ENCODE measurements around the gene SORCS1. TPM values are rescaled to one million over a fixed set of nuclear protein-coding genes. Genes with fewer than 3 reads are reported as not detected.
A peak's percentile ranks its signal among the peaks of the same experiment; 100 is the strongest.

The SORCS1 gene
- total RNA-seq, 1 donor from 2014 or later, result 3.1 TPM

GRCh38 chr10:106898446-106898845 is 266.1 kb downstream of the SORCS1 start:
- DNase-seq (ENCODE audit: low spot score), result no peak

DNA sequence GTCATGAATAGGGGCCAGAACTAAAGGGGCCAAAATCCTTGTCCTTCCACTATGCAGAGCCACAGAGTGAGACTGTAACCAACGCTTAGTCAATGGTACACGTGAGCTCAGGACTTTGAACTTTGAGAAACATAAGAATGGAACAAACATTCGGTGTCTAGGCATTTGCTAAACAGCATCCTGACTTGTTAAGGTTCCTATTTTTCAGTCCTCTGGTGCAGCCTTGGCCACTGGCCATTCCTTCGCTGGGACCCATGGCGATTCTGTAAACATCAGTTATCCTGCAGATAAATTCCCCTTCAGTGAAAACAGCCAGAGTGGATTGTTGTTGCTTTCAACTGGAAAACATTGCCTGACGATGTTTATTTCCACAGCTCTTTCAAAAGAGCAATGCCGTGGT is 266.8 kb downstream of the SORCS1 start:
- peak; percentile 79 for DNase-seq (ENCODE audit: low spot score)

DNA sequence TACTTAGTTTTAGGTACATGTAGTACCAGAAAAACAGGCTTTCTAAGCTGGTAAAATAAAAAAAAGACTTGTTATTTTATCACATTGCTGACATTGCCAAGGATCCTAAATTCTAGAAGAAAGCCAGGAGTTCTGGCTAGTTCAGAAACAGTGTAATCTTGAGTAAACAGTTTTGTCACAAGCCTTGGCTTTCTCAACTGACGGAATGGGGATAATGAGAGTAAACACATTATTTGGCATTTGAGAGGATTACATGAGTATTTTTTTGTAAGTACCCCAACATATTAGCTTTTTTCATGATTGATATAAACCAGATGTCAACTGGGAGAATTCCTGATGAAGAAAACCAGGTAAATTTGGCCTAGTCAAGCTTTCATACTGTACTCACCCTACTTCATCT is 269.8 kb downstream of the SORCS1 start:
- DNase-seq (ENCODE audit: low spot score), result no peak

DNA sequence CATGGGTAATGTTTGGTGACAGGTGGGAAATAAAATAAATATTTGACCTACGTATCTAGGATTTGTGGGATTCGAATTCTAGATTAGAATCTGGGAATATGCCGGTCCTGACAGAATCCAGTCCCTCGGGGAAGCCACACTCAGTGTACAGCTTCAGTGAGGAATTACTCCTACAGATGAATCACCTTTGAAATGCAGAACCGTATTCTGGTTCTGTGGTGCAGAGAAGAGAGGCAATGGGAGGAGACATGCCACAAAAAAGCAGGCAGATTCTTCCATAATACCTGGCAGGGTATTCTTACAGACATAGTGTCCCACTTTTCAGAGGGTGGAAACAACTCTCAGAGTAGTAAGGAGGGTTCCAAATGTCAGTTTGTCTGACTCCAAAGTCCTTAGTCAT is 286.9 kb downstream of the SORCS1 start:
- no peak for DNase-seq (ENCODE audit: low spot score)

- no peak for DNase-seq (ENCODE audit: low spot score)
These were observed 290.0 kb downstream of the SORCS1 start for GRCh38 chr10:106874604-106874889.

DNA sequence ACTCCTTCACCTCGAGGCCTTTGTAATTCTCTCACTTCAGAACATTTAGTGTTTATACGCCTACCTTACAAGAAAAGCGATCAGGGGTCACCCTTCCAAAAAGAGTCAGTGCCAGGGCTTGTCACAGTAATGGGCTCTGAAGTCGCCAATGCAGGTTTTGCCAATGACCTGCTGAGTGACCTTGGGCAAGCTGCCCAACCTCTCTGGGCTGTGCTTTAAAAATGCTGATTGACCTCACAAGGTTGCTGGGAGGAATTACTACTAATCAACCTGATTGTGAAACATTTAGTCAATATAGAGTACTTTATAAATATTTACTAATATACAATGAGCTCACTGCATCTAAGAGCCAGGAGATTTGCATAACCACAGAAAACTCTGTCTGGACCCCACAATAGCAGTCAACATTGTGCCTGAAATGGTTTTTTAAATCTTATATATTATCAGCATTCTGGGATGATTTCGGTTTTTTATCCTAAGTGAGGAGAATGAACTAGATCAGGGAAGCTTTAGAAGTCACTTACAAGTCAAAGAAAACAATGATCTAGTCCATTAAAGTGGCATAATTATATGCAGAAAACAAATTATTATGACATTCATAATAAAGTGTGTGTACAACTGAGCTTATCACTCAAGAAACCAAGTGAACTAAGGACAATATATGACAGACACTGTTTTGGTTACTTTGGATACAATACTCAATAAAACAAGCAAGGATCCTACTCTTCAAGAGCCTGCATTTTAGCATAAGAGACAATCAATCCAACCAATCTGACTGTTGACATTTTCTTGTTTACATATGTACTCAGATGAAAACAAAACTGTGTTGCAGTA is 290.5 kb downstream of the SORCS1 start:
- DNase-seq (ENCODE audit: low spot score), result no peak

DNA sequence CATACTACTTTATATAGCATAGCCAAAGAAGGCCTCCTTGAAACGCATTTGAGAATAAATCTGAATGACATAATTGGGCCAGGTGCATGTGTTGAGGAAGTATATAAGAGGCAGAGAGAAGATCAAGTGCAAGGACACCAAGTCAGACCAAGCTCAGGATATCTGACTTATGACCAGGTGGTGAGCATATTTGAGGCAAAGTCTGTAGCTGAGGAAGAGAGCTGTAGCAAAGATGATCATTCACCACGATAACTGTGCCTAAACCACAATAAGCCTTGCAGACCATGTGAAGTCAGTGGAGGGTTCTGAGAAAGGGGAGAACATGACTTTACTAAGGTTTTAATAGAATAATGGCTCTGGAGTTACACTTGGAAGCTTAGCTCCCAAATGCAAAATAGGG is 292.3 kb downstream of the SORCS1 start:
- DNase-seq (ENCODE audit: low spot score), result no peak

DNA sequence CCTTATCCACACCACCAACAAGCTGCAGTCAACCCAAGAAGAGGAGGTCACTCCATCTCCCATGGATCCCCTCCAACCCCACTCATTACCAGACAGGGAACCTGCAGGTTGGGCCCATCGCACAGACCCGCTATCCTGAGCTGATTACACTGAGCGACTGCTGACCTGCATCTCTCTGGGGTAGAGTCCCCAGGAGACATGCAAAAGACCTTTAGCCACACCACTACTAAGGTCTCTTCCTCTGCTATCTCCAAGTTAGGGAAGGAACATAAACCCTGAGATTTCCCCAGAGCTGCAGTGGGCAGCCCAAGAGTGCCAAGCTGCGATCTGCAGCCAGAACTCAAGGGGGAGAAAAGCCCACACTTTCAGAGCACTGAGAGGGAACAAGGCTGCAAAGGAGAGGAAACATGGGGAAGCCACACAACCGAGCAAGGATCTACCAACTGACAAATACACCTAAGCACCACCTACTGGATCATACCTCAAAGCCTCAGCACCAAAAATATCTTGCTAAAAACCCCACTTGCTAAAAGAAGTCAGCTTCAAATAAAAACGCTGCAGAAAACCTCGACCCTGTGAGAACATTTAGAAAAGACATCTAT is 298.2 kb downstream of the SORCS1 start:
- no peak for DNase-seq (ENCODE audit: low spot score)

GRCh38 chr10:106864031-106864430 is 300.5 kb downstream of the SORCS1 start:
- no peak for DNase-seq (ENCODE audit: low spot score)

DNA sequence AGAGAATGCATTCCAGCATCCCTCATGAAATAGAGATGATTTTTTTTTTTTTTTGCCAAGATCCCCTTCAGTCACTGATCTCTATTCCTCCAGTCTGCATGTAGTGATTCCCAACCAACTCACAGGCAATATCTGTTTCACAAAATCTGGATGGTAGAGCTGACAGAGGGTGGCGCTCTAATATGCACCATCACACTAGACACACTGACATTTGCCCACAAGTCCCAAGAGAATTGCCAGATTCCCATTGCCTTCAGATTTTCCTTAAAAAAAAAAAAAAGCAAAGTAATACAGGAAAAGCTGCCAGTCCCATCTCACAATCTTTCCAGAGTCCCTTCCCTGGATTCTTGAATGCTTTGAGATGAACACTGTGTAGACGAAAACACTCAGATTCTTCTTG is 301.0 kb downstream of the SORCS1 start:
- DNase-seq (ENCODE audit: low spot score), result no peak

DNA sequence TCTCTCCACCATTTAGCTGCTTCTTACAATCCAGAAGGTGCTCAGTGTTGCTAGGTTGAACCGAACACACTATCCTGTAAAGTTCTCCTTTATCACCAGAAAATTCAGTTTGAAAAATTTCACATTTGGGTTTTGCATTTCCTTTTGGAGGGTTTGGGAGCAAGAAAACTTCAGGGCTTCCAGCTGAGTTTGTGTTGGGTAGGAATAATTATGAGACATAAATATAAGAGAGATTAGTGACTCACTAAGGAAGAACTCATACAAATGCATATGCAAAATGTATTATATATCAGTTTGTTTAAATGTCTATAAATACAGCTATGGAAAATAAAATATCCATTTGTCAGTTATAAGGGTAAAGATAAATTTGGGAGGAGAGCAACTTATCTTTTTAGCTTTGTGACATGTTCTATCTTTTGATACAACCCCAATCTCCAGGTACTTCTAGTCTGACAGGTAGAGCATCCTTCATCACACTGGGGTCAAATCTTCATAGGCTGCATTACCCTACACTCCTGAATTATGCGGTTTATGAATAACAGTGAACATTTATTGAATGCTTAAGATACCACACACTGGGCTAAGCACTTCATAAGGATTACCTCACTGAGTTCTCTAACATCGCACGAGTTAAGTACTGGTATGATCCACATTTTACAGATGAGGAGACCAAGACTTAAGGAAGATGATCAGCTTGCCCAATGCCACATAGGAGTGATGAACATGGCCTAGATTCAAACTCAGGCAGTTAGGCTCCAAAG is 304.4 kb downstream of the SORCS1 start:
- DNase-seq (ENCODE audit: low spot score), result no peak

DNA sequence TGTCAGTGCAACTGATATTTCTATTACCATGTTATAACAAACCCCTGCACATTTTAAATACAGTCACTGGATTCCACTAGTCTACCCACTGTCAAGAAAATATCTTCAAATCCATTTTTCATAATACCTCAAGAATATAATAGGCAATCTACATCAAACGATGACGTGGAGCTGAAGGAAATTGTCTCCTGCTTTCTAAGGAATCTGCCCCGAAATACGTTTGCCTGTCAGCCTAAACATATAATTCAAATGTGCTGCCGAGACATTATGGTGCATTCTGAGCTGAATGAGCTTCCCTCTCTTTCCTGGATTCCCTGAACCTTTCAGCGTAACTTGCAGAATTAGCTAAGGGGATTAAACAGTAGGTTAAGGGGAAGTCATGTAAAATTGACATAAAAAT is 306.8 kb downstream of the SORCS1 start:
- no peak for DNase-seq (ENCODE audit: low spot score)

GRCh38 chr10:106857213-106857612 is 307.3 kb downstream of the SORCS1 start:
- DNase-seq (ENCODE audit: low spot score), result no peak

- DNase-seq (ENCODE audit: low spot score), result no peak
These were observed 327.4 kb downstream of the SORCS1 start for GRCh38 chr10:106836933-106837663.

DNA sequence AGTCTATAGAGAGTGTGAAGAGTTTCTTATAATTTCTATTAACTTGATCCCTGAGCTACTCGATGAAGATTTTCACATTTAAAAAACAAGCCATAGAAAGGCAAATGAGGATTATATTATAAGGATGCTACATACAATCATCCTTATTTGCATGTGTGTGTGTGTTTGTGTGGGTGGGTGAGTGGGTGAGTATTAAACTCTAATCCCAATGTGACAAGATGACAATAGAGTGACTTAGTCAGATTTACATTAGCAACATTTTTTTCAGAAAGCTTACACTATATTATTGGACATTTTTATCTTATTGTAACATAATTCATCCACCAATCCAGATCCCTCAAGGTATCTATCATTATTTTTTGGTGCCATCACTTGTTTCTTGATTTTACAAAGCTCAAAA is 331.7 kb downstream of the SORCS1 start:
- no peak for DNase-seq (ENCODE audit: low spot score)

DNA sequence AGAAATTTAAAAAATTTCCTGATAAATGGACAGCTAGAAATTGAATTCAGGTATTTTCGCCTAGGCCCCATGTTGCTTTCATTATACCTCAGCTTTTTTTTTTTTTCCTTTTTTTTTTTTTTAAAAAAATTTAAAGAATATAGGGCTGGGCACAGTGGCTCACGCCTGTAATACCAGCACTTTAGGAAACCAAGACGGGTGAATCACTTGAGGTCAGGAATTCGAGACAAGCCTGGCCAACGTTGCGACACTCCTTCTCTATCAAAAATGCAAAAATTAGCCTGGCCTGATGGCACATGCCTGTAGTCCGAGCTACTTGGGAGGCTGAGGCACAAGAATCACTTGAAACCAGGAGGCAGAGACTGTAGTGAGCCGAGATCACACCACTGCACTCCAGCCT is 334.0 kb downstream of the SORCS1 start:
- DNase-seq (ENCODE audit: low spot score), result no peak

DNA sequence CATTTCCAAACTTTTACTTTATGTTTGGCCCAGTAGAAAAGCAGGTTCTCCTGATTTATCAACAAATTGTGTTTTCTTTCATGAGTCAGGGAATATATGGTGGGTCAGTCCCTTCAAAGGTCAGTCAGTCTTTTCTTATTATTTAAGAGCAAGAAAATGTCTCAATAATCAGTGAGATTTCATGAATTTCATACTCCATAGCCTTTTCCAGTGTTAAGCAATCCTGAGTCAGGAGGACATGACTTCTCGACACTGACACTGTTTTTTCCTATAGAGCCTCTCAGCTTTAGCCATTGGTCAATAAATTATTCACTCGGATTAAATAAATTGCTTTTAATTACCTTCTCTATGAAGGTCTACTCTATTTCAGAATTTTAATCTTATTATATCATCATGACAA is 334.5 kb downstream of the SORCS1 start:
- no peak for DNase-seq (ENCODE audit: low spot score)

DNA sequence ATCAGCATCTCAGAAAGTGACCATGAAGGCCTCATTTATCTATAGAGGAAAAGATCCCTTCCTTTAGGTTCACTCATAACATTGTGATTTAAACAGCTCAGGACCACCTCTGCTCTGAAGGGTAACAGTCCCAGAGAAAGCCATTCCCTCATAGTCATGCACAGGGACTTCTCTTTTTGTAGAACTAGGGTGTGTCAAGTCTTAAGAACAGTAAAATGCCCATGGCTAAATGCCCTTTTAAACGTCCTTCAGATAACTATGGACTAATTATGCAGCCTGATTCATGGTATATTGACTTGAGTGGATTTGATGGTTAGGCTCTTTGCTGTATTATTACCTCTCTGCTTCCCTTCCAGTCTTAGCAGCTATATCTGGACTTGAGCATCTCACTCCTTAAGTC is 337.8 kb downstream of the SORCS1 start:
- no peak for DNase-seq (ENCODE audit: low spot score)

DNA sequence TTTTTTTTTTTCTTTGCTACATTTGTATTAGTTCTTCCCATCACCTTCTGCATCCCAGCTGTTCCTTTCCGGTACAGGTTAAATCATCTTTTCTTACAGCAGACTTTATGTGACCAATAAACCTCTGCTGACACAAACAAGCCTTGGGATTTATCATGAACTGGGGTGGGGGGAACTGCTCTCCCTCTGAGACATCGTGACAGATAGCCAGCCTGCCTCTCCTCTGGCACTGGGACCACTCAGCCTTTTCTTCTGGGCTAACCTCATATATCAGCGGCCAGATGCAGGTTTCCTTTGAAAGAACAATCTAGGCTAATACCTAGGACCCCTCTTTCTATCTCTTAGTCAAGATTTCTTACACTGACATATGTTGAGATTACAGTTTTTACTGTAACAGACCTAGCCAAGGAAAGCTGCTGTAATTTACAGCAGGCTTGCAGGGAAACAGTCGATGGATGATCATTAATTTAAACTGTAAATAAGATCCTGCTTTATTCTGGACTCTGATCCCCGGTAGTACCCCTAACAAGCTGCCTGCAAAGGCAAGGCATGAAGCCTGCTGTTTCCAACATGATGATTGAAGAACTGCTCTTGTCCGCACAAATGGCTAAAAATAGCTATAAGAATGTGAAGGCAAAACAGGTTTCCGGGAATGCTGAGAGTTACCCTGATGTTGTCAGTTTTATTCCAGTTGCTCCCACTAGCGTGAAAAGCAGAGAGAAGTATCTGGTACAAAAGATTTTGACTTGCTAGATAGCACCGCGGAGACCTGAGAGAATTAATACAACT is 338.7 kb downstream of the SORCS1 start:
- no peak for DNase-seq (ENCODE audit: low spot score)

GRCh38 chr10:106820579-106820978 is 343.9 kb downstream of the SORCS1 start:
- DNase-seq (ENCODE audit: low spot score), result no peak

- no peak for DNase-seq (ENCODE audit: low spot score)
These were observed 345.0 kb downstream of the SORCS1 start for GRCh38 chr10:106819490-106819889.
